Esophagus squamous epithelium (tissue), 5 donors: ENCODE results near the gene ACSL4. TPM values are rescaled to one million over a fixed set of nuclear protein-coding genes. Genes with fewer than 3 reads are reported as not detected.
"Not testable (repeated sequence)": the region's sequence is repeated elsewhere in the genome, so short reads cannot be mapped to it uniquely, and the experiment has no call there.

ENCODE experiments used
- DNase-seq: peaks from one replicate; lab custom pipeline; 2025; lab: John Stamatoyannopoulos, UW
- H3K27ac ChIP-seq, 4 donors: fragments of 200-600 bp; sonication (generic); one replicate each; pipeline ENCODE4 v1.5.1; 2016 to 2019; ENCODE audit warnings: mild to moderate bottlenecking in 1 of 4
- H3K27me3 ChIP-seq, 4 donors: fragments of 200-600 bp; sonication (generic); 1 replicate in 3 of 4; 2 replicates in 1 of 4; pipeline versions ENCODE4 v1.5.1 to v1.6.0; 2017 to 2021; ENCODE audit warnings: antibody characterized with exemption in 1 of 4
- H3K36me3 ChIP-seq, 3 donors: fragments of 200-600 bp; sonication (generic); one replicate each; pipeline ENCODE4 v1.5.1; 2016 to 2019
- H3K4me1 ChIP-seq, 3 donors: fragments of 200-600 bp; sonication (generic); one replicate each; pipeline ENCODE4 v1.5.1; 2017 to 2019
- H3K4me3 ChIP-seq, 4 donors: fragments of 200-600 bp; sonication (generic); 1 replicate in 3 of 4; 2 replicates in 1 of 4; pipeline ENCODE4 v1.5.1; 2016 to 2019; ENCODE audit warnings: mild to moderate bottlenecking in 2 of 4, moderate library complexity in 1 of 4
- H3K9me3 ChIP-seq, 3 donors: fragments of 200-600 bp; sonication (generic); one replicate each; pipeline ENCODE4 v1.5.1; 2016 to 2019
- POLR2A ChIP-seq, 4 donors: fragments of 450-650 bp; IDR thresholded peaks; one replicate each; pipeline ENCODE4 v1.6.1; 2017; ENCODE audit warnings: antibody characterized with exemption in 4 of 4, mild to moderate bottlenecking in 4 of 4, moderate library complexity in 3 of 4
- WGBS, 2 donors: methylation state at CpG; one replicate each; pipeline ENCODE4 v1.1.5; 2018; 5-methylcytosine and 5-hydroxymethylcytosine counted together
- intact Hi-C: fragments of 100-400 bp; cut with DNase I; formaldehyde crosslinking; loops from one replicate; pipeline ENCODE4 v1.15.0; 2022
- total RNA-seq, 4 donors: library from RNA; depleted of rRNA; stranded (reverse); fragments of >200 nt; gene quantifications; one replicate each; pipeline ENCODE4 v1.1.0, GENCODE V29; 2016
- TF ChIP-seq, protein P1 (sequence below), 6 experiments: fragments of 450-650 bp in 4 of 6; fragments of 200-600 bp in 2 of 6; sonication (generic) in 2 of 6; IDR thresholded peaks; one replicate each; pipeline ENCODE4 v1.5.1; 2016 to 2019; ENCODE audit warnings: antibody characterized with exemption in 6 of 6, mild to moderate bottlenecking in 4 of 6, moderate library complexity in 4 of 6
- donor health status: DM: yes; HTN: yes; CAD: no.

Gene ACSL4
- total RNA-seq, 4 donors from 2014 or later: 11.6 to 48.1 (median 33.4) TPM

DNA sequence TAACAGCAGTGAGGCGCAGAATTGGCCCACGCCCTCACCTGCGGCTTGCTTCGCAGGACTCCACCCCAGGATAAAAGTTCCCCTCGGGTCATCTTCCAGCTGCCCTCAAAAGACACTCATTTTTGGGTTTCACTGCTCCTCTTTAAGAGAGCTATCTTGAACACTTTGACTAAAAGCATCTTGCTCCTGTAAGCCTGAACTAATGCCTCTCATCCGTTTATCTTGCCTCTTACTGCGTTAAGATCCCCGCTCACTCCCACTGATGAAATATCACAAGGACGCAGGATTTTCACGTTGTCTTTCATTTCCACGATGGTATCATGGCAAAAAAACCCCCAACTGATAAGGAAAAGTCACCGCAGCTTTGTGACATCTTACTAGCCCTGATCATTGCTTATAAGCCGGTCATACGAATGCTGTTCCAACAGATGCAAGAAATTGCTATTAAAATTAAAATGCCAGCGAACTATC, 591 bp upstream of the ACSL4 start:
- intact Hi-C loops: no loop called here
- Histone ChIP-seq H3K36me3 (no peaks in the 10 kb centered on the region), H3K9me3 (no peaks in the 10 kb centered on the region), H3K4me1 (peaks cover 0 to 24% (median 0%) of the 10 kb centered on the region in 3 donors), H3K27ac (peak overlapping the region; percentile 79 to 91 (median 88)), H3K4me3 (peak overlapping the region; percentile 63 to 78 (median 70)), H3K27me3 (no peaks in the 10 kb centered on the region)
- TF ChIP-seq POLR2A (IDR thresholded peaks at IDR 0.05): no peak
- TF ChIP-seq, protein P1, sequence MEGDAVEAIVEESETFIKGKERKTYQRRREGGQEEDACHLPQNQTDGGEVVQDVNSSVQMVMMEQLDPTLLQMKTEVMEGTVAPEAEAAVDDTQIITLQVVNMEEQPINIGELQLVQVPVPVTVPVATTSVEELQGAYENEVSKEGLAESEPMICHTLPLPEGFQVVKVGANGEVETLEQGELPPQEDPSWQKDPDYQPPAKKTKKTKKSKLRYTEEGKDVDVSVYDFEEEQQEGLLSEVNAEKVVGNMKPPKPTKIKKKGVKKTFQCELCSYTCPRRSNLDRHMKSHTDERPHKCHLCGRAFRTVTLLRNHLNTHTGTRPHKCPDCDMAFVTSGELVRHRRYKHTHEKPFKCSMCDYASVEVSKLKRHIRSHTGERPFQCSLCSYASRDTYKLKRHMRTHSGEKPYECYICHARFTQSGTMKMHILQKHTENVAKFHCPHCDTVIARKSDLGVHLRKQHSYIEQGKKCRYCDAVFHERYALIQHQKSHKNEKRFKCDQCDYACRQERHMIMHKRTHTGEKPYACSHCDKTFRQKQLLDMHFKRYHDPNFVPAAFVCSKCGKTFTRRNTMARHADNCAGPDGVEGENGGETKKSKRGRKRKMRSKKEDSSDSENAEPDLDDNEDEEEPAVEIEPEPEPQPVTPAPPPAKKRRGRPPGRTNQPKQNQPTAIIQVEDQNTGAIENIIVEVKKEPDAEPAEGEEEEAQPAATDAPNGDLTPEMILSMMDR (IDR thresholded peaks at IDR 0.05): no peak
- WGBS, 2 donors: 14 to 35% methylated on average over 14 to 15 of the region's 15 CpGs
- no peak for DNase-seq

DNA sequence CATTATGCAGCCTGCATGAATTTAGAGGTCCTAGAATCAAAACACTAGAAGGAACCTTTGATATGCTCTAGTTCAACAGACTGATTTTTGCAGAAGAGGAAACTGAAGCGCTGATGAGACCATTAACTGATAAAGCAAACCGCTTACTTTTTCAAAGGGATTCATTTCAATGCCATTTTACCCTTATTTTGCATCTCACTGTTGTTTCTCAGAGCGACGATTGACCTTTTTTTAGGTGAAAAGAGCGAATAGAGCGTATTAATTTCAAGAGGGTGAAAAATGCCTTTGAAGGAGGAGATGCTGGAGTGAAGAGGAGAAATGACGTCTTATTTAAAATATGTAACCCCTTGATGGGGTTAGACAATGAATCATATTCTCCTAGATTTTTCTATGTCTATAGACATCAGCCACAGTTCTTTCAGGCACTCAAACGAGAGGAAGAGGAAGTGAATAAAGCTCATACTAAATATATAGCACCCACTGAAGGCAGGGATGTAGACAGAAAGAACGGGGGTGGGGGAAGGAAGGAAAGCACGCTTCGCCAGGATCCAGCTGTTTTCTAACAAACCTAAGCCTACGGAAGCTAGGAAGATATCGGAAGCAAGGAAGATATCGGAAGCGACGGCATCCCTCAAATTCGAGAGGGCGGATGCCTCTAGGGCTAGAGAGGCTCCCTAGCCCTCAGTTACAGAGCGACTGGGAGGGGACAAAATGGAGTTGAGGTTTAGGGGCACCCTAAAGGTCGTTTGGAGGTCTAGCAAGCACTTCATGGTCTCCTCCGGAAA, 848 bp downstream of the ACSL4 start:
- H3K36me3 ChIP-seq: no peaks in the 10 kb centered on the region
- no peaks in the 10 kb centered on the region for H3K9me3 ChIP-seq
- H3K4me1 ChIP-seq: peaks cover 0 to 37% (median 0%) of the 10 kb centered on the region in 3 donors
- DNase-seq: no peak
- H3K4me3 ChIP-seq: peak overlapping the region; percentile 63 to 78 (median 70)
- 1 to 32% methylated on average over 8 to 20 of the region's 21 CpGs for WGBS, 2 donors
- intact Hi-C loops: no loop called here
- peak overlapping the region; percentile 86 to 91 (median 88) for H3K27ac ChIP-seq
- H3K27me3 ChIP-seq: no peaks in the 10 kb centered on the region
- TF ChIP-seq, protein P1 (IDR thresholded peaks at IDR 0.05): no peak
- TF ChIP-seq POLR2A (IDR thresholded peaks at IDR 0.05): peak in 2 of 4 donors; percentile 9 to 10

DNA sequence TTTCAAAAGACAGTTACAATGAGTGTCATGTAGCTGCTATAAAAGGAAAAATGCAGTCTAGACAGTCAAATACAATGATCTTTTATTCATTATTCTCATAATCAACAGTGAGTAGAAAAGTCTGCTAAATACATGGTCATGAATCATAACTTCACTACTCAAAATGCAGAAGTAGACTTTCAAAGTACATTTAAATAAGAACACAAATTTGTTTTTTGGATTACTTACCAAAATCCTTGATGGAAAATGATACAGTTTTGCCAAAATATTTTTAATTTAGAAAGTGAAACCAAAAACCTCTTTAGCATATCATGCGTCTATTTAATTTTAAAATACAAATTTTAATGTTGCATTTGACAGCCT, 4.9 kb downstream of the ACSL4 start:
- Histone ChIP-seq H3K36me3 (no peaks in the 10 kb centered on the region), H3K4me3 (peak overlapping the region in 2 of 4 donors; percentile 15 to 34)

DNA sequence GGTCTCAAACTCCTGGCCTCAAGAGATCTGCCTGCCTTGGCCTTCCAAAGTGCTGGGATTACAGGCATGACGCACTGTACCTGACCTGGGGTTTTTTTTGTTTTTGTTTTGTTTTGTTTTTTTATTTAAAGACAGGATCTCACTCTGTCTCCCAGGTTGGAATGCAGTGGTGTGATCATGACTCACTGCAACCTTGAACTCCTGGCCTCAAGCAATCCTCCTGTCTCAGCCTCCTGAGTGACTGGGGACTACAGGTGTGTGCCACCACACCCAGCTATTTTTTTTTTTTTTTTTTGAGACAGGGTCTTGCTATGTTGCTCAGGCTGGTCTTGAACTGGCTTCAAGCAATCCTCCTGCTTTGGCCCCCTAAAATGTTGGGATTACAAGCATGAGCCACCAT, 8.1 kb downstream of the ACSL4 start:
- H3K36me3 ChIP-seq, DNase-seq, H3K27me3 ChIP-seq, H3K4me3 ChIP-seq, H3K27ac ChIP-seq, H3K9me3 ChIP-seq, intact Hi-C loops: not testable (repeated sequence)
- 80 to 86% methylated on average over 1 of the region's 1 CpG for WGBS, 2 donors
- H3K4me1 ChIP-seq: peaks cover 0 to 32% (median 0%) of the 10 kb centered on the region in 3 donors

More for the DNA sequence above, 4.9 kb downstream of the ACSL4 start:
- TF ChIP-seq, protein P1 (IDR thresholded peaks at IDR 0.05): no peak
- no peak for TF ChIP-seq POLR2A (IDR thresholded peaks at IDR 0.05)
- Histone ChIP-seq H3K4me1 (peaks cover 0 to 39% (median 0%) of the 10 kb centered on the region in 3 donors), H3K27me3 (no peaks in the 10 kb centered on the region), H3K27ac (peak overlapping the region in 3 of 4 donors; percentile 50 to 55 (median 55)), H3K9me3 (no peaks in the 10 kb centered on the region)
- WGBS, 2 donors: 0 to 25% methylated on average over 1 of the region's 1 CpG
- intact Hi-C loops: no loop called here
- DNase-seq: no peak

DNA sequence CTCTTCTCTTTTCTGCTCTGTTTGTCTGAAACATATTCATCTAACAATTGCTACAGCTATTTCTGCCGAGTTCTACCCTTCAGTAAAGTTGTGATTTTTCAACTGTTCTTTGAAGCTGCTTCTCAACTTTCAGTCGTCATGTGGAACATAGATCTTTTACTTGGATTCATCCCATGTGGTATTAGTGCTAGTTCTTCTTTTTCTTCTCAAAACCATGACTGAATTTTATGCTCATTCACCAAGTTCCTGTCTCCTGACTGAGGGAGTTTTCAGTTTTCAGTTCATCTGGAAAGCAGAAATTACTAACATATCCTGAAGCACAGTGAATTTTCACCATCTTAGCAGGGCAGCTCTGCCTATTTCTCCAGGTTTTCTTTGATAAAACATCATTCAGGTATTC, 12.1 kb downstream of the ACSL4 start:
- intact Hi-C loops: no loop called here
- Histone ChIP-seq H3K9me3 (no peaks in the 10 kb centered on the region), H3K27me3 (no peaks in the 10 kb centered on the region), H3K27ac (no peak overlapping the region), H3K4me3 (no peak overlapping the region), H3K36me3 (no peaks in the 10 kb centered on the region), H3K4me1 (peaks cover 0 to 22% (median 0%) of the 10 kb centered on the region in 3 donors)
- WGBS, 2 donors: 22 to 34% methylated on average over 2 of the region's 2 CpGs
- no peak for DNase-seq
- TF ChIP-seq, protein P1 (IDR thresholded peaks at IDR 0.05): no peak
- no peak for TF ChIP-seq POLR2A (IDR thresholded peaks at IDR 0.05)
